ENCODE results near the gene SPATA1. TPM values are rescaled to one million over a fixed set of nuclear protein-coding genes. Genes with fewer than 3 reads are reported as not detected.
A peak's percentile ranks its signal among the peaks of the same experiment; 100 is the strongest.

SPATA1 gene
- total and polyA plus RNA-seq, 12 donors = 0.22 to 2.9 (median 1.5) TPM

DNA sequence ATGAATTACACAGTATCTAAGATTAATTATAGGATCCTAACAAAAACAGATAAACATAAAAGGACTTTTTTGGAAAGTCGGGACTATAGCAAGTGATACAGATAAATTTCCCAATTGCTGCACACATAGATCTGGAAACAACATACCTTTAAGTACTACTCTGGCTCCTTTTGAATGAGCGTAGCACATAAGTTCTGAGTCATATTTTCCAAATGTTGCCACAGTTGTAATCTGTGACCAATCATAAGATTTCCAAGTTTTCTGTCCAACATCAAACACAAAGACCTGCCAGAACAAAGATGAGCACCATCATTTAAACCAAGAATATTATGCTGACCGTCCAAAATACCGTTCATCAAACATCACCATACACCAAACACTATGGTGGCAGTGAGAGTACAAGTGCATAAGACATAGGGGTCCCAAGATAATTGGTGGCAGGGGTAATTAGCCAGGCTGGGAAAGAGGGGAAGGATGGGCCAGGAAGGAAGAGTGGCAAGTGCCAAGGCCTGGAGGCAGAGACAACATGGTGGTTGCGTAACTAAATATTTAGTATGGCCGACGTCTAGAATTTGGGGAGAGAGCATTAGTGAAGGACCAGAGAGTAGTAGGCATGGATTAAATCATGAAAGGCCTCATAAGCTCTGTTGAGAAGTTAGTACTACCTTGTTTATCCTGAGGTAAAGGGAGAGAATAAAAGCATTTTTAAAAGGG, 64.4 kb downstream of the SPATA1 start:
- intact Hi-C loops (cut with DNase I) = loop anchor here in 6 of 10 donors (5.0 to 10.0 kb wide), 3 partner anchors 63 to 93 kb away; partner anchors contain the start of genes GNG5 (in 5 of the 6), SPATA1 (in 5 of the 6) and RPF1 (in 1 of the 6)
- WGBS, 2 donors = 91 to 97% methylated on average over 7 of the region's 7 CpGs
- ATAC-seq = no peak

DNA sequence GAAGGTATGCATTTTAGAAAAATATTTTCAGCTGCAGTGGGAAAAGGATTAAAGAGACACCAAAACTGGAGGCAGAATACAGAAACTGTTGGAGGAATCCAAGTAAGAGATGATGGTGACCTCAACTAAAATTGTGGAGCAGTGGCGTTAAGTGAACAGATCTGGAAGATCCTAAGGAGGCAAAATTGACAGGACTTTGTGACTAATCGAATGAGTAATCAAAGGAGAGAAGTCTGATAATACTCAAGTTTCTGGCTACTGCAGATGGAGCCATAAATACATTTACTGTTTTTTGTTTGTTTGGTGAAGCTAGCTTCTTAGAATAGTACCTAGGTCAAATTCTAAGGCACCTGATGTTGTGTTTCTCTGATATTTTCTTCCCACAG, 65.0 kb downstream of the SPATA1 start:
- intact Hi-C loops (cut with DNase I) = loop anchor here in 6 of 10 donors (5.0 to 10.0 kb wide), 3 partner anchors 64 to 94 kb away; partner anchors contain the start of genes GNG5 (in 5 of the 6), SPATA1 (in 5 of the 6) and RPF1 (in 1 of the 6)
- H3K27ac ChIP-seq = no peak overlapping the region
- H3K4me3 ChIP-seq = no peak overlapping the region
- DNase-seq (no peak), ATAC-seq (no peak)
- H3K4me1 ChIP-seq = peaks cover 0 to 41% (median 14%) of the 10 kb centered on the region in 9 donors
- H3K27me3 ChIP-seq = no peaks in the 10 kb centered on the region
- H3K9me3 ChIP-seq = no peaks in the 10 kb centered on the region
- H3K36me3 ChIP-seq = peaks cover 0 to 50% (median 0%) of the 10 kb centered on the region in 9 donors
- 97% methylated on average over 2 of the region's 2 CpGs for WGBS, 2 donors
- TF ChIP-seq, protein P1, sequence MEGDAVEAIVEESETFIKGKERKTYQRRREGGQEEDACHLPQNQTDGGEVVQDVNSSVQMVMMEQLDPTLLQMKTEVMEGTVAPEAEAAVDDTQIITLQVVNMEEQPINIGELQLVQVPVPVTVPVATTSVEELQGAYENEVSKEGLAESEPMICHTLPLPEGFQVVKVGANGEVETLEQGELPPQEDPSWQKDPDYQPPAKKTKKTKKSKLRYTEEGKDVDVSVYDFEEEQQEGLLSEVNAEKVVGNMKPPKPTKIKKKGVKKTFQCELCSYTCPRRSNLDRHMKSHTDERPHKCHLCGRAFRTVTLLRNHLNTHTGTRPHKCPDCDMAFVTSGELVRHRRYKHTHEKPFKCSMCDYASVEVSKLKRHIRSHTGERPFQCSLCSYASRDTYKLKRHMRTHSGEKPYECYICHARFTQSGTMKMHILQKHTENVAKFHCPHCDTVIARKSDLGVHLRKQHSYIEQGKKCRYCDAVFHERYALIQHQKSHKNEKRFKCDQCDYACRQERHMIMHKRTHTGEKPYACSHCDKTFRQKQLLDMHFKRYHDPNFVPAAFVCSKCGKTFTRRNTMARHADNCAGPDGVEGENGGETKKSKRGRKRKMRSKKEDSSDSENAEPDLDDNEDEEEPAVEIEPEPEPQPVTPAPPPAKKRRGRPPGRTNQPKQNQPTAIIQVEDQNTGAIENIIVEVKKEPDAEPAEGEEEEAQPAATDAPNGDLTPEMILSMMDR (IDR thresholded peaks at IDR 0.05) = no peak

More for the DNA sequence above, 64.4 kb downstream of the SPATA1 start:
- H3K4me1 ChIP-seq = peaks cover 0 to 41% (median 14%) of the 10 kb centered on the region in 9 donors
- no peaks in the 10 kb centered on the region for H3K9me3 ChIP-seq
- H3K27me3 ChIP-seq = no peaks in the 10 kb centered on the region
- no peak overlapping the region for H3K27ac ChIP-seq
- TF ChIP-seq, protein P1 (IDR thresholded peaks at IDR 0.05) = no peak
- no peak for DNase-seq
- peaks cover 0 to 56% (median 0%) of the 10 kb centered on the region in 9 donors for H3K36me3 ChIP-seq
- no peak overlapping the region for H3K4me3 ChIP-seq

DNA sequence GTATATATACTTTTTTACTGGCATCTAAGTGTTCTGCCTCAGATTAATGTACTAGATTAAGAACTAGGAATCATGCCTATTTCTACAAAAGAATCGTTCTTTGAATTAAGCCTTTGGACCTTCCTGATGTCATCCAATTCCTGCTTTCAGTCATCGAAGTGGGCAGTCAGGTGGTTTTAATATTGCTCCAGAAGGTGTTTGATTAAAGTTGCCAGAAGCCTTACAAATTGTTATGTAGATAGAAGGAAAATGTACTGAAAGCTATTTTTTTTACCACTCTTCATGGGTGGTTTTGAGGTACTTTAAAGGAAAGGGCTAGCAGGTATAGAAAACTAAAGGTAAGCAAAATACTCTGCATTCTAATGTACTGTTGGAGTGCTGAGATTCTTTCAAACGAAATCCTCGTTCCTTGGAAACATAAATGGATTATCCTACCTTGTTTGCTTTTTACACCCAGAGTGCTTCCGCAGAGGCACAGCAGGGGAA, 67.3 kb downstream of the SPATA1 start:
- Histone ChIP-seq H3K4me1 (peaks cover 0 to 41% (median 14%) of the 10 kb centered on the region in 9 donors), H3K27ac (peak overlapping the region; percentile 88 to 100 (median 98)), H3K9me3 (no peaks in the 10 kb centered on the region), H3K4me3 (peak overlapping the region; percentile 53 to 88 (median 74)), H3K27me3 (no peaks in the 10 kb centered on the region), H3K36me3 (peaks cover 0 to 27% (median 0%) of the 10 kb centered on the region in 9 donors)
- intact Hi-C loops (cut with DNase I) = loop anchor here in 7 of 10 donors (1.0 to 10.0 kb wide), 5 partner anchors 66 to 96 kb away; partner anchors contain the start of genes GNG5 (in 7 of the 7), SPATA1 (in 7 of the 7) and RPF1 (in 1 of the 7)
- 8 to 9% methylated on average over 5 of the region's 5 CpGs for WGBS, 2 donors
- ATAC-seq (no peak), DNase-seq (no peak)
- TF ChIP-seq, protein P1 (IDR thresholded peaks at IDR 0.05) = no peak
